ENCODE data around the gene PPL. TPM values are rescaled to one million over a fixed set of nuclear protein-coding genes. Genes with fewer than 3 reads are reported as not detected.

The PPL gene
- total and polyA plus RNA-seq, 2 of the 13 experiments (the other 11 are each of a cell fraction or from before 2014, with no cell fraction given) = 5.7 to 6.6 TPM

- TF ChIP-seq NPAS2 (CRISPR knock-in tag; IDR thresholded peaks at IDR 0.05; ENCODE audit: borderline replicate concordance) (no peak), ZFY (CRISPR knock-in tag; IDR thresholded peaks at IDR 0.05) (peak; percentile 83), ZNF670 (CRISPR knock-in tag; IDR thresholded peaks at IDR 0.05; ENCODE audit: borderline replicate concordance) (no peak; the same call in 1 of the 2 replicates), NKX3-1 (CRISPR knock-in tag; IDR thresholded peaks at IDR 0.05) (peak; percentile 59; the same call in 1 of the 2 replicates), HNRNPL (IDR thresholded peaks at IDR 0.05; ENCODE audit: low read depth, low read length) (no peak), NCOA5 (CRISPR knock-in tag; IDR thresholded peaks at IDR 0.05) (no peak), HOXA3 (CRISPR knock-in tag; IDR thresholded peaks at IDR 0.05) (peak; percentile 86), ZNF382 (CRISPR knock-in tag; IDR thresholded peaks at IDR 0.05; ENCODE audit: borderline replicate concordance) (no peak), KLF16 (CRISPR knock-in tag; IDR thresholded peaks at IDR 0.05) (no peak), HCFC1 (IDR thresholded peaks at IDR 0.05; ENCODE audit: low read depth, low read length) (0 out of 2 replicates have a peak, but pooled peaks have one; percentile 26), SP2 (CRISPR knock-in tag; IDR thresholded peaks at IDR 0.05) (peak; percentile 64), ZBTB2 (CRISPR knock-in tag; IDR thresholded peaks at IDR 0.05; ENCODE audit: low read depth) (peak; percentile 98), ZNF17 (CRISPR knock-in tag; IDR thresholded peaks at IDR 0.05) (no peak), HOMEZ (CRISPR knock-in tag; IDR thresholded peaks at IDR 0.05; ENCODE audit: low read depth) (no peak), MLLT10 (CRISPR knock-in tag; IDR thresholded peaks at IDR 0.05) (no peak), NR2F6 (IDR thresholded peaks at IDR 0.05) (no peak), NR2F6 (CRISPR knock-in tag; IDR thresholded peaks at IDR 0.05) (no peak), ZNF768 (CRISPR knock-in tag; IDR thresholded peaks at IDR 0.05) (peak; percentile 19; the same call in 1 of the 2 replicates), ETV6 (CRISPR knock-in tag; conservative IDR thresholded peaks at IDR 0.05) (no peak), NFATC3 (CRISPR knock-in tag; IDR thresholded peaks at IDR 0.05) (no peak), AKNA (CRISPR knock-in tag; IDR thresholded peaks at IDR 0.05; ENCODE audit: borderline replicate concordance) (peak; percentile 16; the same call in 1 of the 2 replicates), YEATS4 (CRISPR knock-in tag; IDR thresholded peaks at IDR 0.05; ENCODE audit: borderline replicate concordance) (peak; percentile 61), JDP2 (CRISPR knock-in tag; IDR thresholded peaks at IDR 0.05; ENCODE audit: borderline replicate concordance) (no peak), CEBPB (IDR thresholded peaks at IDR 0.05; ENCODE audit: borderline replicate concordance, low read depth, low read length) (no peak)
Measured at GRCh38 chr16:4846901-4847773, 89.8 kb downstream of the PPL start, which contains the start of the genes GLYR1 and UBN1 (continued).

Measured in HepG2 (cell line).